HepG2 (cell line): ENCODE measurements around the gene MXRA7. TPM values are rescaled to one million over a fixed set of nuclear protein-coding genes. Genes with fewer than 3 reads are reported as not detected.

Experiments
- AGO1 ChIP-seq: fragments of 200-400 bp; formaldehyde crosslinking; IDR thresholded peaks from 2 replicates; pipeline ENCODE4 v1.6.1; 2017; ENCODE audit warnings: mild to moderate bottlenecking, low read depth, low read length, moderate library complexity; ENCODE audit not compliant: poor library complexity, severe bottlenecking
- ATRX ChIP-seq: sonication (generic); formaldehyde crosslinking; IDR thresholded peaks from 2 replicates; pipeline ENCODE4 v1.4.0; 2020; ENCODE audit warnings: missing genetic modification reagents, borderline replicate concordance
- CREB3 ChIP-seq: sonication (generic); formaldehyde crosslinking; IDR thresholded peaks from 2 replicates; pipeline ENCODE4 v1.5.0; 2020; ENCODE audit warnings: missing genetic modification reagents
- ETV6 ChIP-seq: sonication (generic); formaldehyde crosslinking; conservative IDR thresholded peaks from 2 replicates; pipeline ENCODE4 v1.4.0; 2020; ENCODE audit warnings: missing genetic modification reagents
- GABPA ChIP-seq, 2 experiments: IDR thresholded peaks; 2 replicates each; pipeline ENCODE4 v1.6.1; 2011 to 2016; ENCODE audit warnings: low read depth in 2 of 2, low read length in 1 of 2, missing biosample characterization in 1 of 2, missing genetic modification characterization in 1 of 2
- IKZF1 ChIP-seq: fragments of 450-650 bp; IDR thresholded peaks from 2 replicates; pipeline ENCODE4 v1.7.1; 2016
- NFE2 ChIP-seq: sonication (generic); formaldehyde crosslinking; IDR thresholded peaks from 2 replicates; pipeline ENCODE4 v1.4.0; 2020; ENCODE audit warnings: missing genetic modification reagents
- NR2C2 ChIP-seq: sonication (generic); formaldehyde crosslinking; IDR thresholded peaks from 2 replicates; pipeline ENCODE4 v1.4.0; 2020; ENCODE audit warnings: missing genetic modification reagents, mild to moderate bottlenecking, moderate library complexity, borderline replicate concordance
- SATB2 ChIP-seq: sonication (generic); formaldehyde crosslinking; IDR thresholded peaks from 2 replicates; pipeline ENCODE4 v1.5.0; 2020; ENCODE audit warnings: missing genetic modification reagents
- SRSF9 ChIP-seq: fragments of 200-400 bp; formaldehyde crosslinking; IDR thresholded peaks from 2 replicates; pipeline ENCODE4 v1.6.1; 2018; ENCODE audit warnings: borderline replicate concordance, mild to moderate bottlenecking, low read depth, low read length; ENCODE audit not compliant: insufficient read depth, poor library complexity, severe bottlenecking
- ZC3H13 ChIP-seq: sonication (generic); formaldehyde crosslinking; IDR thresholded peaks from 2 replicates; pipeline ENCODE4 v1.8.1; 2023; ENCODE audit warnings: mild to moderate bottlenecking, missing genetic modification reagents, moderate library complexity
- ZFP90 ChIP-seq: sonication (generic); formaldehyde crosslinking; IDR thresholded peaks from 2 replicates; pipeline ENCODE4 v1.8.0; 2022; ENCODE audit warnings: missing genetic modification reagents, mild to moderate bottlenecking, inconsistent platforms, borderline replicate concordance
- ZNF180 ChIP-seq: sonication (generic); formaldehyde crosslinking; IDR thresholded peaks from 2 replicates; pipeline ENCODE4 v1.4.0; 2020; ENCODE audit warnings: low read depth, missing genetic modification reagents, borderline replicate concordance
- ZNF281 ChIP-seq: sonication (generic); formaldehyde crosslinking; IDR thresholded peaks from 2 replicates; pipeline ENCODE4 v1.4.0; 2020; ENCODE audit warnings: missing genetic modification reagents, borderline replicate concordance
- ZNF572 ChIP-seq: sonication (generic); formaldehyde crosslinking; IDR thresholded peaks from 2 replicates; pipeline ENCODE4 v1.5.1; 2020; ENCODE audit warnings: mild to moderate bottlenecking, missing genetic modification reagents
- ZNF691 ChIP-seq: sonication (generic); formaldehyde crosslinking; IDR thresholded peaks from 2 replicates; pipeline ENCODE4 v1.4.0; 2020; ENCODE audit warnings: missing genetic modification reagents, low read depth, mild to moderate bottlenecking, borderline replicate concordance
- ZUFSP ChIP-seq: sonication (generic); formaldehyde crosslinking; IDR thresholded peaks from 2 replicates; pipeline ENCODE4 v1.9.0; 2021; ENCODE audit warnings: missing genetic modification reagents, mild to moderate bottlenecking, borderline replicate concordance
- polyA plus RNA-seq, 8 experiments: library from polyadenylated mRNA; depleted of rRNA in 3 of 8; stranded (reverse) in 7 of 8; unstranded in 1 of 8; fragments of >200 nt; fragmentation: Illumina TruSeq in 4 of 8; extraction: Trizol in 4 of 8; gene quantifications; 2 replicates each; pipeline versions ENCODE4 v1.2.1 to v1.2.3, GENCODE V29; 2011 to 2016; ENCODE audit warnings: low read depth in 4 of 8, missing spikeins in 1 of 8, mixed read lengths in 1 of 8; ENCODE audit not compliant: insufficient read depth in 1 of 8
- total RNA-seq, 5 experiments: library from RNA; depleted of rRNA; stranded (reverse); fragments of >200 nt; fragmentation: Illumina TruSeq; extraction: Trizol; gene quantifications; 2 replicates each; pipeline ENCODE4 v1.2.3, GENCODE V29; 2016; ENCODE audit warnings: low read depth in 1 of 5
- TF ChIP-seq, protein P1 (sequence below): sonication (generic); formaldehyde crosslinking; conservative IDR thresholded peaks from 2 replicates; pipeline ENCODE4 v1.4.0; 2020; ENCODE audit warnings: missing genetic modification reagents

MXRA7 gene
- total and polyA plus RNA-seq, 2 of the 13 experiments (the other 11 are each of a cell fraction or from before 2014, with no cell fraction given), result 44.8 to 112 TPM

GRCh38 chr17:76737676-76738467 lies 27.1 kb upstream of the MXRA7 start, which contains the start of gene MFSD11 (continued):
- TF ChIP-seq NR2C2 (CRISPR knock-in tag) (no peak; the same call in 1 of the 2 replicates), NFE2 (CRISPR knock-in tag) (no peak), IKZF1 (no peak), GABPA (IDR thresholded peaks at IDR 0.05; ENCODE audit: low read depth, low read length) (peak; percentile 42), GABPA (CRISPR knock-in tag; IDR thresholded peaks at IDR 0.05; ENCODE audit: low read depth) (no peak), ZFP90 (no peak), ZC3H13 (peak; percentile 90; the same call in 1 of the 2 replicates), ZNF691 (CRISPR knock-in tag) (no peak; the same call in 1 of the 2 replicates), AGO1 (peak; percentile 80), ZNF180 (CRISPR knock-in tag) (no peak), ZNF572 (no peak; the same call in 1 of the 2 replicates), ZNF281 (CRISPR knock-in tag) (no peak), SATB2 (CRISPR knock-in tag) (no peak; the same call in 1 of the 2 replicates), CREB3 (CRISPR knock-in tag) (no peak), ZUFSP (CRISPR knock-in tag) (no peak), ETV6 (CRISPR knock-in tag) (0 out of 2 replicates have a peak, but pooled peaks have one; percentile 44), SRSF9 (no peak), ATRX (peak; percentile 79; the same call in 1 of the 2 replicates)
- TF ChIP-seq, protein P1, sequence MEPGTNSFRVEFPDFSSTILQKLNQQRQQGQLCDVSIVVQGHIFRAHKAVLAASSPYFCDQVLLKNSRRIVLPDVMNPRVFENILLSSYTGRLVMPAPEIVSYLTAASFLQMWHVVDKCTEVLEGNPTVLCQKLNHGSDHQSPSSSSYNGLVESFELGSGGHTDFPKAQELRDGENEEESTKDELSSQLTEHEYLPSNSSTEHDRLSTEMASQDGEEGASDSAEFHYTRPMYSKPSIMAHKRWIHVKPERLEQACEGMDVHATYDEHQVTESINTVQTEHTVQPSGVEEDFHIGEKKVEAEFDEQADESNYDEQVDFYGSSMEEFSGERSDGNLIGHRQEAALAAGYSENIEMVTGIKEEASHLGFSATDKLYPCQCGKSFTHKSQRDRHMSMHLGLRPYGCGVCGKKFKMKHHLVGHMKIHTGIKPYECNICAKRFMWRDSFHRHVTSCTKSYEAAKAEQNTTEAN (CRISPR knock-in tag), result peak; percentile 23; the same call in 1 of the 2 replicates
